ENCODE results near the gene UTP11.

UTP11 gene

DNA sequence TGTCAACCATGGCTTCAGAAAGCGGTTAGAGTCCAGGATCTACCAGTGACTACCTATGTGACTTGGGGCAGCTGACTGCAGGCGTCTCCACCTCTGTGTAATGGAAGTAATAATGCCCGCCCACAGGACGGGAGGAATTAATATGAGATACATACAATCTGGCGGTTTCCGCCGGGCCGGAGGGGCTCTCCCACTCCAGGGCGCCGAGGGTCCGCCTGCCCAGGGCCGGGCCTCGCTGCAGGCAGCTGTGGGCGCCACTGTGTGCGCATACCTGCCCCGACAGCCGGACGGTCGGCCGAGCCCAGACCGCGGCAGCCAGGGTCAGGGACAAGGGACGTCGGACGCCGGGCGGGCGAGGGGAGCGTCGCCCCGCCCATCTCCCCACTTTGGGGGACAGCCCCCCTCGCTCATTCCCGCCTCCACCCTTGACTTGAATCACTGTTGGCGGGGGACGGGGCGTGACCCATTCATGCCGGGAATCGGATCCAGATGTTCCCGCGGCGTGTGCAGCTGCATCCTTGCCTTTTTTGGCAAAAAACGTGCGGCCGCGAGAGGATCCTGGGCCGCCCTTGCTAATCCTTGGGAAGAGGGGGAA lies 16.7 kb upstream of the UTP11 start:
- Histone ChIP-seq H3K9ac (ENCODE audit: low read length) (peak overlapping the region; percentile 81), H3K4me3 (ENCODE audit: low read length) (peak overlapping the region; percentile 80), H3K27me3 (replicated peaks; ENCODE audit: control insufficient read depth, insufficient read depth, low read length) (no peaks in the 10 kb centered on the region), H3K4me1 (ENCODE audit: control insufficient read depth, insufficient read depth, low read length) (peaks cover 37% of the 10 kb centered on the region), H3K36me3 (ENCODE audit: control insufficient read depth, insufficient read depth, low read length, severe bottlenecking) (peaks cover 15% of the 10 kb centered on the region), H3K9me3 (ENCODE audit: control insufficient read depth, low read length) (no peaks in the 10 kb centered on the region)
- peak; percentile 93 for DNase-seq (ENCODE audit: low read depth)

GRCh38 chr1:37997256-37998088 lies 15.1 kb upstream of the UTP11 start:
- Histone ChIP-seq H3K4me3 (ENCODE audit: low read length) (no peak overlapping the region), H3K4me1 (ENCODE audit: control insufficient read depth, insufficient read depth, low read length) (peaks cover 48% of the 10 kb centered on the region), H3K36me3 (ENCODE audit: control insufficient read depth, insufficient read depth, low read length, severe bottlenecking) (peaks cover 15% of the 10 kb centered on the region), H3K9ac (ENCODE audit: low read length) (peak overlapping the region; percentile 40), H3K9me3 (ENCODE audit: control insufficient read depth, low read length) (no peaks in the 10 kb centered on the region), H3K27me3 (replicated peaks; ENCODE audit: control insufficient read depth, insufficient read depth, low read length) (no peaks in the 10 kb centered on the region)
- no peak for DNase-seq (ENCODE audit: low read depth)

GRCh38 chr1:37998089-37998808 lies 14.3 kb upstream of the UTP11 start:
- Histone ChIP-seq H3K9ac (ENCODE audit: low read length) (peak overlapping the region; percentile 85), H3K4me1 (ENCODE audit: control insufficient read depth, insufficient read depth, low read length) (peaks cover 48% of the 10 kb centered on the region), H3K9me3 (ENCODE audit: control insufficient read depth, low read length) (no peaks in the 10 kb centered on the region), H3K4me3 (ENCODE audit: low read length) (no peak overlapping the region), H3K36me3 (ENCODE audit: control insufficient read depth, insufficient read depth, low read length, severe bottlenecking) (peaks cover 15% of the 10 kb centered on the region), H3K27me3 (replicated peaks; ENCODE audit: control insufficient read depth, insufficient read depth, low read length) (no peaks in the 10 kb centered on the region)
- DNase-seq (ENCODE audit: low read depth) = no peak

- H3K9ac ChIP-seq (ENCODE audit: low read length) = peak overlapping the region; percentile 85
- H3K4me1 ChIP-seq (ENCODE audit: control insufficient read depth, insufficient read depth, low read length) = peaks cover 54% of the 10 kb centered on the region
- no peak for DNase-seq (ENCODE audit: low read depth)
- no peaks in the 10 kb centered on the region for H3K9me3 ChIP-seq (ENCODE audit: control insufficient read depth, low read length)
- H3K36me3 ChIP-seq (ENCODE audit: control insufficient read depth, insufficient read depth, low read length, severe bottlenecking) = peaks cover 15% of the 10 kb centered on the region
- H3K27me3 ChIP-seq (replicated peaks; ENCODE audit: control insufficient read depth, insufficient read depth, low read length) = no peaks in the 10 kb centered on the region
- peak overlapping the region; percentile 51 for H3K4me3 ChIP-seq (ENCODE audit: low read length)
Measured at GRCh38 chr1:37998913-37999429, 13.6 kb upstream of the UTP11 start.

DNA sequence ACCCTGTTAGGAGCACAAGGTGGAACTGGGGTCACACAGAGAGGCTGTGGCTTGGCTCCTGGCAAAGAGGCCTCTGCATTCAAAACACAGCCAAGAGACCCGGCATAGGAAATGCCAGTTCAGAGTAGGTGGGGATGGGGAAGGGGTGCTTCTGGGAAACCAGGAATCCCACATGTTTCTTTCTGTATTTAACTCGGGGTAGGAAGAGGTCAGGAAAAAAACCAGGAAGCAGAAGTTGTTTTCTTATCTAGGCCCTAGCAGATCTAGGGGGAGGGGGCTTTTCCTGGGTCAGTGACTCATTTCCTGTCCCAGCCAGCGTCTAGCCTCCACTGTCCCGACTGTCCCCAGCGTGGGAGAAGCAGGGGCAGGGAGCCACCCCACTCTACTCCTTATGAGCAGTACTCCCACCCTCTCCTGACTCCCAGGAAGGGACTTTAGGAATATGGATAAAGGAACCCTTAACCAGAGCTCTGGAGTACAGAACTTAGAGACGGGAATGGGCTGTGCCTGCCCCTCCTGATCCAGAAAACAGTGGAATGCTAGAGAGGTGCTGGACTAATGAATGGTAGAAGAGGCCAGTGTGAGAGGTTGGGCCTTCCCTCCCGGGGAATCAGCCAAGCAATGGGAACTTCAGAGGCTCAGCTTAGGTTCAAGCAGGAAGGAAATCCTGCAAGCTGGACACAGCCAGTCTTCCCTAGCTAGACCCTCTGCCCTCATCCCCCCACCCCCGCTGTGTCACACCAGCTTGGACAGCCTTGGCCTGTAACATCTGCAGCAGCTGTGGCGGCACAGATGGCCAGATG lies 12.9 kb upstream of the UTP11 start:
- Histone ChIP-seq H3K27me3 (replicated peaks; ENCODE audit: control insufficient read depth, insufficient read depth, low read length) (no peaks in the 10 kb centered on the region), H3K9me3 (ENCODE audit: control insufficient read depth, low read length) (no peaks in the 10 kb centered on the region), H3K4me1 (ENCODE audit: control insufficient read depth, insufficient read depth, low read length) (peaks cover 59% of the 10 kb centered on the region), H3K36me3 (ENCODE audit: control insufficient read depth, insufficient read depth, low read length, severe bottlenecking) (peaks cover 15% of the 10 kb centered on the region), H3K9ac (ENCODE audit: low read length) (peak overlapping the region; percentile 85), H3K4me3 (ENCODE audit: low read length) (peak overlapping the region; percentile 51)
- peak; percentile 59 for DNase-seq (ENCODE audit: low read depth)

GRCh38 chr1:38000233-38000528 lies 12.4 kb upstream of the UTP11 start:
- Histone ChIP-seq H3K27me3 (replicated peaks; ENCODE audit: control insufficient read depth, insufficient read depth, low read length) (no peaks in the 10 kb centered on the region), H3K36me3 (ENCODE audit: control insufficient read depth, insufficient read depth, low read length, severe bottlenecking) (peaks cover 15% of the 10 kb centered on the region), H3K9me3 (ENCODE audit: control insufficient read depth, low read length) (no peaks in the 10 kb centered on the region), H3K9ac (ENCODE audit: low read length) (peak overlapping the region; percentile 85), H3K4me1 (ENCODE audit: control insufficient read depth, insufficient read depth, low read length) (peaks cover 57% of the 10 kb centered on the region), H3K4me3 (ENCODE audit: low read length) (peak overlapping the region; percentile 51)
- DNase-seq (ENCODE audit: low read depth) = no peak

- Histone ChIP-seq H3K9ac (ENCODE audit: low read length) (peak overlapping the region; percentile 85), H3K4me1 (ENCODE audit: control insufficient read depth, insufficient read depth, low read length) (peaks cover 51% of the 10 kb centered on the region), H3K36me3 (ENCODE audit: control insufficient read depth, insufficient read depth, low read length, severe bottlenecking) (peaks cover 15% of the 10 kb centered on the region), H3K9me3 (ENCODE audit: control insufficient read depth, low read length) (no peaks in the 10 kb centered on the region), H3K4me3 (ENCODE audit: low read length) (peak overlapping the region; percentile 51), H3K27me3 (replicated peaks; ENCODE audit: control insufficient read depth, insufficient read depth, low read length) (no peaks in the 10 kb centered on the region)
- peak; percentile 79 for DNase-seq (ENCODE audit: low read depth)
Measured at GRCh38 chr1:38000529-38001455, 11.7 kb upstream of the UTP11 start.

DNA sequence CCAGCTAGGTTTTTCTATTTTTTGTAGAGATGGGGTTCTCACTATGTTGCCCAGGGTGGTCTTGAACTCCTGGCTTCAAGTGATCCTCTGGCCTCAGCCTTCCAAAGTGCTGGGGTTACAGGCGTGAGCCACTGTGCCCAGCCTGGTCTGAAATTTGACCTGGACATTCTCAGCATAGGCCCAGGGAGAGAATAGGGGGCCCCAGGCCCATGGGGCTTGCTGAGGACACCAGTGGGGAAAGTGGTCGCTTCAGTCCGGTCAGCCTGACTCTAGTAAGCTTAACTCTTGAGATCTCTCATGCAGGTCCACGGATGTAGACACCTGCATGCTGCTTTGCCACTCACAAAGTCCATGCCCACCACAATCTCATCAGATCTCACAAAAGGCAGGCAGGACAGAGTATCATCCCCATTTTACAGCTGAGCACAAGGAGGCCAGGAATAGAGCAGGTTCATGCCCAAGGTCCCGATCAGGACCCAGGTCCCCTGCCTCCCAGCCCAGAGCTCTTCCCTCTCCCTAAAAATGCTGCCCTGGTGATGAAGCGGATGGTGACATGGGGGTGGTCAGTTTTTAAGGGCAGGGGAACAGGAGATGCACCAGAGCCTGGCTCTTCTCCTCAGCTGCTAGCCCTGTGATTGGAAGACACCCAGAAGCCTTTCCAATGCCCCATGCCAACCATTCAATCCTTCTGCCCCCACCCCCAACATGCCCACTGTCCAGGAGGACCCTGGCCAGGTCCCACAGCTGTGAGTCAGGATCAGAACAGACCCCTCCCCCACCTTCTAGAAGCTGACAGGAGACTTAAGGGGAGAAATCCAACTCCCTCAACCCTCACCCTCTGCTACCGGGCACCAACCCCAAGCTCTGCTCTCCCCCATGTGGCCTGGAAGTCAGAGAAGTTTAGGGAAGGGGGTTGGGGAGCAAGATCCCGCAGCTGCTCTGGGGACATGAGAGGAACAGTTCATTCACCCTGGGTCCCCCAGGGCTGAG lies 9.0 kb upstream of the UTP11 start:
- peak overlapping the region; percentile 85 for H3K4me3 ChIP-seq (ENCODE audit: low read length)
- H3K9ac ChIP-seq (ENCODE audit: low read length) = peak overlapping the region; percentile 88
- peaks cover 45% of the 10 kb centered on the region for H3K4me1 ChIP-seq (ENCODE audit: control insufficient read depth, insufficient read depth, low read length)
- no peaks in the 10 kb centered on the region for H3K9me3 ChIP-seq (ENCODE audit: control insufficient read depth, low read length)
- peak; percentile 52 for DNase-seq (ENCODE audit: low read depth)
- peaks cover 6% of the 10 kb centered on the region for H3K36me3 ChIP-seq (ENCODE audit: control insufficient read depth, insufficient read depth, low read length, severe bottlenecking)
- H3K27me3 ChIP-seq (replicated peaks; ENCODE audit: control insufficient read depth, insufficient read depth, low read length) = no peaks in the 10 kb centered on the region

GRCh38 chr1:38004284-38005108 lies 8.0 kb upstream of the UTP11 start:
- peak; percentile 56 for DNase-seq (ENCODE audit: low read depth)
- Histone ChIP-seq H3K36me3 (ENCODE audit: control insufficient read depth, insufficient read depth, low read length, severe bottlenecking) (no peaks in the 10 kb centered on the region), H3K9me3 (ENCODE audit: control insufficient read depth, low read length) (no peaks in the 10 kb centered on the region), H3K4me1 (ENCODE audit: control insufficient read depth, insufficient read depth, low read length) (peaks cover 35% of the 10 kb centered on the region), H3K27me3 (replicated peaks; ENCODE audit: control insufficient read depth, insufficient read depth, low read length) (no peaks in the 10 kb centered on the region), H3K9ac (ENCODE audit: low read length) (peak overlapping the region; percentile 88), H3K4me3 (ENCODE audit: low read length) (peak overlapping the region; percentile 85)

Data from adipocyte (in vitro differentiated cells).